ENCODE results near the gene ATP5PO.

ATP5PO gene

GRCh38 chr21:33899199-33899598 lies 16.4 kb downstream of the ATP5PO start:
- DNase-seq (ENCODE audit: low read depth in 3 of 3), result no peak

GRCh38 chr21:33898586-33898985 lies 17.0 kb downstream of the ATP5PO start:
- DNase-seq (ENCODE audit: low read depth in 3 of 3), result no peak

GRCh38 chr21:33897739-33898138 lies 17.9 kb downstream of the ATP5PO start:
- no peak for DNase-seq (ENCODE audit: low read depth in 3 of 3)

- no peak for DNase-seq (ENCODE audit: low read depth in 3 of 3)
These were observed 18.5 kb downstream of the ATP5PO start for GRCh38 chr21:33897098-33897497.

- no peak for DNase-seq (ENCODE audit: low read depth in 3 of 3)
These were observed 18.9 kb downstream of the ATP5PO start for GRCh38 chr21:33896691-33897090.

- DNase-seq (ENCODE audit: low read depth in 3 of 3), result no peak
These were observed 20.2 kb downstream of the ATP5PO start for GRCh38 chr21:33895356-33895755.

GRCh38 chr21:33894736-33895288 lies 20.8 kb downstream of the ATP5PO start:
- DNase-seq (ENCODE audit: low read depth in 3 of 3), result peak; percentile 44 to 69 (median 46)

- DNase-seq (ENCODE audit: low read depth in 3 of 3), result no peak
These were observed 21.7 kb downstream of the ATP5PO start for GRCh38 chr21:33893917-33894316.

GRCh38 chr21:33892853-33893252 lies 22.8 kb downstream of the ATP5PO start:
- no peak for DNase-seq (ENCODE audit: low read depth in 3 of 3)

- DNase-seq (ENCODE audit: low read depth in 3 of 3), result no peak
These were observed 25.4 kb downstream of the ATP5PO start for GRCh38 chr21:33890187-33890586.

GRCh38 chr21:33886321-33886720 lies 29.3 kb downstream of the ATP5PO start:
- DNase-seq (ENCODE audit: low read depth in 3 of 3), result no peak

- DNase-seq (ENCODE audit: low read depth in 3 of 3), result no peak
These were observed 30.5 kb downstream of the ATP5PO start for GRCh38 chr21:33885172-33885514.

- DNase-seq (ENCODE audit: low read depth in 3 of 3), result no peak
These were observed 31.0 kb downstream of the ATP5PO start for GRCh38 chr21:33884376-33885171.

GRCh38 chr21:33883118-33883517 lies 32.5 kb downstream of the ATP5PO start:
- DNase-seq (ENCODE audit: low read depth in 3 of 3), result no peak

GRCh38 chr21:33881689-33882440 lies 33.7 kb downstream of the ATP5PO start:
- DNase-seq (ENCODE audit: low read depth in 3 of 3), result no peak

- no peak for DNase-seq (ENCODE audit: low read depth in 3 of 3)
These were observed 35.0 kb downstream of the ATP5PO start for GRCh38 chr21:33880626-33881025.

GRCh38 chr21:33878824-33879223 lies 36.8 kb downstream of the ATP5PO start:
- no peak for DNase-seq (ENCODE audit: low read depth in 3 of 3)

GRCh38 chr21:33875026-33875695 lies 40.4 kb downstream of the ATP5PO start:
- no peak for DNase-seq (ENCODE audit: low read depth in 3 of 3)

- DNase-seq (ENCODE audit: low read depth in 3 of 3), result no peak
These were observed 41.4 kb downstream of the ATP5PO start for GRCh38 chr21:33874161-33874560.

- DNase-seq (ENCODE audit: low read depth in 3 of 3), result no peak
These were observed 42.6 kb downstream of the ATP5PO start for GRCh38 chr21:33872881-33873515.

GRCh38 chr21:33871171-33871570 lies 44.4 kb downstream of the ATP5PO start:
- DNase-seq (ENCODE audit: low read depth in 3 of 3), result no peak

GRCh38 chr21:33870768-33871167 lies 44.8 kb downstream of the ATP5PO start:
- DNase-seq (ENCODE audit: low read depth in 3 of 3), result no peak

All from stimulated activated CD4-positive, alpha-beta T cell treated with anti-CD3 and anti-CD28 coated beads, TNF-alpha, amount 100 ng/mL, for 24 hours (primary cell).